Activated CD4-positive, CD25-positive, alpha-beta regulatory T cell treated with anti-CD3 and anti-CD28 coated beads, Interleukin-2, amount 50 U/mL, for 72 hours (primary cell): ENCODE results near the gene NTSR2.

Experiments
- DNase-seq: peaks from one replicate; pipeline ENCODE4 v3.0.0; 2021

NTSR2 gene

DNA sequence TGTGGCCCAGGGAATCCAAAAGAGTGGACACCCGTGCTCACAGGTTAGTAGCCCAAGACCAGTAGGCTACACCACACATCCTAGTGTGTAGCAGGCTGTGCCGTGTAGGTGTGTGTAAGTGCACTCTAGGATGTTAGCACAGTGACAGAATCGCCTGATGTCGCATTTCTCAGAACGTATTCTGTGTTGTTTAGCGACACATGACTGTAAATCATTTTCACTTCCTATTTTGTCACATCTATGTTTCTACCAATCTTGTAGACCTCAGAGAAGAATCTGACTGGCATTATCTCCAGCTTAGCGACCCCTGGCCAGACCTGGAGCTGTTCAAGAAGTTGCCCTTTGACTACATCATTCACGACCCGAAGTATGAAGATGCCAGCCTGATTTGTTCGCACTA, 45.1 kb downstream of the NTSR2 start:
- DNase-seq: no peak

DNA sequence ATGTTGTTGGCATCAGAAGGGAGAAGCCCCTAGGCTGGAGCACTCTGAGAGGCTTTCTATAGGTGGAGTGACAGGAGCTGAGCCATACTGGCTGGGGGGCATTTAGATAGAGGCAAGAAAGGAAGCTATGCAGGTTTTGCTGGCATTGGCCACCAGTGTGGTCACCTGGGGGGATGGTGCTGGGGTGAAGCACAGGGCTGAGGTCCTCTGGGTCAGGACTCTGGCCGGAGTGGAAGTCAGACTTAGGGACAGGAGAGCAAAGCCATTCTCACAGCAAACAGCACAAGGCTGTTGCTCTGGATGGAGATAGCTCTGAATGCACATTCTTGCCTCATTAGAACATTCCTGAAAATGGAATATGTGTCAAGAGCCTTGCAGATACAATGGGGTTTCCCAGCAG, 47.4 kb downstream of the NTSR2 start:
- DNase-seq: no peak

DNA sequence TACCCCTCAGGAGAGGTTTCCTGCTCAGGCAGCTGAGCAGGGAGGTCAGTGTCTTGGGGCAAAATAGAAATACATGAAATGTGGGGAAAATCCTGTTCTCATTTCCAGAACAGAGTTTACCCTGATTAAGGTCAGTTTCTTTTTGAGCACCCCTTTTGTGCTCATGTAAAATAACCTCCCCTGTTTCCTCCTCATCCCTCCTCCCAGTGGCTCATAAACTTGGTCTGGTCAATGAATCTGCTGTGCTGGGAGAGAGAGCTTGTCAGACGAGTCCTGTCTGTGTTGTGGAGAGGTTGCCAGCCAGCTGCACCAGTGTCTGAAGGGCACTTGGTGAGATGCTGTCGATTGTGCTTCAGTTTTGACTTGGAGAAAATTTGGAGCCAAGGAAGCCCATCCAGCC, 48.6 kb downstream of the NTSR2 start:
- DNase-seq: no peak

DNA sequence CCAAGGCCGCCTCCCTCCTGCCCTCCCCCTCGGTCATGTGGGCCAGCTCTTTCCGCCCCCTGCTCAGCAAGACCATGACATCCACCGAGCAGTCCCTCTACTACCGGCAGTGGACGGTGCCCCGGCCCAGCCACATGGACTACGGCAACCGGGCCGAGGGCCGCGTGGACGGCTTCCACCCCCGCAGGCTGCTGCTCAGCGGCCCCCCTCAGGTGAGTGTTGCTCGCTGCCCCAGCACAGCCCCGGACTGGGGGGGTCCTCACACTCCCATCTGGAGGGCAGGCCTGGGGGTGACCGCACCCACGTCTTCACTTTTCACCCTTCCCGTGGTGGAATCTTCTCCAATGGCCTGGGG, 51.3 kb downstream of the NTSR2 start:
- no peak for DNase-seq

- no peak for DNase-seq
These were observed 51.8 kb downstream of the NTSR2 start for GRCh38 chr2:11617984-11618707.

GRCh38 chr2:11617527-11617926, 52.5 kb downstream of the NTSR2 start:
- DNase-seq: no peak

GRCh38 chr2:11616851-11617415, 53.1 kb downstream of the NTSR2 start:
- DNase-seq: no peak

- no peak for DNase-seq
These were observed 53.8 kb downstream of the NTSR2 start for GRCh38 chr2:11616097-11616687.

DNA sequence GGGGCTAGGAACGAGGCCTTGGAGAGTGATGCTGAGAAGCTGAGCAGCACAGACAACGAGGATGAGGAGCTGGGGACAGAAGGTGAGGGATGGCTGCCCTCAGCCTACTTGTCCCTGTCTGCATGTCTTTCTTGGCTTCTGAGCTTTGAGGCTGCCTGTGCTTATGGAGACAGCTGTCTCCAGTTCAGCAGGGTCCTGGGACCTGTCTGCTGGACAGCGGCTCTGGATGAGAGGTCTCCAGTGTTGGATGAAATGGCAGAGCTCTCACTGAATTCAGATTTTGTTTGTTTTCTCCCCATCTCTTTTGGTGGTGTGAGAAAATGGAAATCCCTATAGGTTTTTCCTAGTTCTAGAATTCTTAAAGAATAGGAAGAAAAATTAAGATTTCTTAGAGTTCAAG, 54.8 kb downstream of the NTSR2 start:
- DNase-seq: no peak

GRCh38 chr2:11613297-11613696, 56.7 kb downstream of the NTSR2 start:
- no peak for DNase-seq

DNA sequence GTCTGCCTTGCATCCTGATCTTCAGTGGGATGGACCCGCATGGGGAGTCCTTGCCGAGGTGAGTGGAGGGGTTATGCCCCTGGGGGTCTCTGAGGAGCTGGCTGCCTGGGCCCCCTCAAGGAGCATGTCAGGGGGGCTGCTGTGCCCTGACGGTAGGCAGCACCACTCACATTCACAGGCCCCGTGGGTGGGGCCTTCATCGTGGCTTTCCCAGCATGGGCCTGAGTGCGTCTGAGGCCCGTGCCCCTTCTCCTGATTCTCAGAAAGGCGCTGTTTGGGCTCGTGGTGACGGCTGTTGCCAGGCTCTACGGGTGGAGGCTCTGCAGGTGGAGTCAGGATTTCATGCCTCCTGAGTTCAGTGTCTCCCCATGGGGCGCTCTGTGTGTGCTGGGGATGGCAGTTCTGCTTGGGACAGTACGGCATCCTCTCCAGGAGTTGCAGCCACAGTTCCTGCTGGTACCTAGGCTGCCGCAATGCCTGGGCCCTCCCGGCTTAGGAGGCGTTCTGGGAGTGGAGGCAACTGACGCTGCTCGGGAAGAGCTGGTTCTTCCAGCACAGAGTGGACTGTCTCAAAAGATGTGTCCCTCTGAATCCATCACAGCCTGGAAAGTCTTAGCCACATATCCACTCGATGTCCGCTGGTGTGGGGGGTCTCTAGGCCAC, 57.3 kb downstream of the NTSR2 start:
- no peak for DNase-seq

DNA sequence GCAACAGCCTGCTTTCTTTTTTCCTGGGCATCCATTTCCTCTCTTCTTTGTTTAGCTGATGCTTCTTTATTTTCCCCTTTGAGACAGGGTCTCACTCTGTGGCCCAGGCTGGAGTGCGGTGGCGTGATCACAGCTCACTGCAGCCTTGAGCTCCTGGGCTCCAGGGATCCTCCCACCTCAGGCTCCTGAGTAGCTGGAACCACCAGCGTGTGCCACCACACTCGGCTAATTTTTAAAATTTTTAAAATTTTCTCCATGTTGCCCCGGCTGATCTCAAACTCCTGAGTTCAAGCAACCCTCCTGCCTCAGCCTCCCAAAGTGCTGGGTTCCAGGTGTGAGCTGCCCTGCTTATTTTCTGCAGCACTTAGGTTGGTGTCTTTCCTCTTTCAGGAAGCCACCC, 58.7 kb downstream of the NTSR2 start:
- no peak for DNase-seq

DNA sequence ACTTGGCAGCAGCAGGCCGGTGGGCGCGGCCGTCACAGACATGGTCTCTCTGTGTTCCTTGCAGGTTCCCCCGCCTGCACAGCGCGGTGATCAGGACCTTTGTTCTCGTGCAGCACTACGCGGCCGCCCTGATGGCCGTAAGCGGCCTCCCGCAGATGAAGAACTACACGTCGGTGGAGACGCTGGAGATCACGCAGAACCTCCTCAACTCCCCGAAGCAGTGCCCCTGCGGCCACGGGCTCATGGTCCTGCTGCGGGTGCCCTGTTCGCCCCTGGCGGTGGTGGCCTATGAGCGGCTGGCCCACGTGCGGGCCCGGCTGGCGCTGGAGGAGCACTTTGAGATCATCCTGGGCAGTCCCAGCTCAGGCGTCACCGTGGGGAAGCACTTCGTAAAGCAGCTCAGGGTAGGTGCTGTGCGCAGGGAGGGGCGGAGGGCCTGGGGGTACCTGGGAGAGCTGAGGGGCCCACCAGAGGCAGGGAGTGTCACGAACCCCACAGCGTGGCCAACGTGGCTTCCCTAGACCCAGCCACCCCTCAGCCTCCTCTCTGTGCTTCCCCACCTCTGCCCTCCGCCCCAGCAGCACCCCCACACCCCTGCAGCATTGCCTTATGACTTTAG, 59.3 kb downstream of the NTSR2 start:
- DNase-seq: no peak
